HL-60 (cell line): ENCODE results near the gene TBC1D16.
A peak's percentile ranks its signal among the peaks of the same experiment; 100 is the strongest.

Experiments
- DNase-seq, 2 experiments: peaks; one replicate each; pipeline ENCODE4 v3.0.0-alpha.2; 2010 to 2020; ENCODE audit warnings: low read depth in 1 of 2, low spot score in 1 of 2
- H3K27ac ChIP-seq: fragments of 250-450 bp; sonication (Bioruptor Pico); replicated peaks from 2 replicates; pipeline ENCODE4 v1.5.1; 2020; ENCODE audit warnings: mild to moderate bottlenecking, moderate library complexity
- H3K27me3 ChIP-seq: fragments of 250-450 bp; sonication (Bioruptor Pico); 2 replicates; pipeline ENCODE4 v1.5.1; 2021; ENCODE audit warnings: mild to moderate bottlenecking, moderate library complexity; ENCODE audit not compliant: insufficient read depth, poor library complexity, severe bottlenecking
- H3K4me3 ChIP-seq: replicated peaks from 2 replicates; pipeline ENCODE4 v1.5.1; 2011; ENCODE audit warnings: mild to moderate bottlenecking, control low read depth, low read length; ENCODE audit not compliant: insufficient read depth
- GABPA ChIP-seq: IDR thresholded peaks from 2 replicates; pipeline ENCODE4 v1.6.1; 2012; ENCODE audit warnings: low read depth
- POLR2AphosphoS5 ChIP-seq: IDR thresholded peaks from 2 replicates; pipeline ENCODE4 v1.6.1; 2012; ENCODE audit warnings: low read depth
- SPI1 ChIP-seq: IDR thresholded peaks from 2 replicates; pipeline ENCODE4 v1.6.1; 2012; ENCODE audit warnings: low read depth, mild to moderate bottlenecking, borderline replicate concordance
- TF ChIP-seq, protein P1 (sequence below): IDR thresholded peaks from 2 replicates; pipeline ENCODE4 v1.6.1; 2012; ENCODE audit warnings: low read depth; ENCODE audit not compliant: insufficient replicate concordance
- TF ChIP-seq, protein P2 (sequence below): IDR thresholded peaks from one replicate; pipeline ENCODE4 v1.5.1; 2011; ENCODE audit warnings: low read length, control low read depth, inconsistent platforms; ENCODE audit not compliant: insufficient read depth

Gene TBC1D16

DNA sequence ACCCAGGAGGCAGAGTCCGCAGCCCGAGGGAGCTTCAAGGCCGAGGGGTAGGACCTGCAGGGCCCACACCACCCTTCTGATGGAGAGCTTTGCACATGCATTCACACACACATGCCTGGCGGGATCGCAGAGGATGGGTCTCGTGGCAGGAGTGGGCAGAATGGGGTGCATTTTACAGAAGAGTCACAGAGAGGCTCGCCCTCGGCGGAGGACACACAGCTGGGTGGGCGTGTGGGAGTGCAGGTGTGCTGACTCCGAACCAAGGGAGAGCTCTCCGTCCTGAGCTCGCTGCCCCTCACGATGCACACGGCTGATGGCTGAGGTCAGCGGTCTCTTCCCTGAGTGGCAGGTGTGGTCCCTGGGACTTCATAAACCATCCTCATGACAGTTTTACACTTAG lies 99.6 kb downstream of the TBC1D16 start:
- TF ChIP-seq, protein P1, sequence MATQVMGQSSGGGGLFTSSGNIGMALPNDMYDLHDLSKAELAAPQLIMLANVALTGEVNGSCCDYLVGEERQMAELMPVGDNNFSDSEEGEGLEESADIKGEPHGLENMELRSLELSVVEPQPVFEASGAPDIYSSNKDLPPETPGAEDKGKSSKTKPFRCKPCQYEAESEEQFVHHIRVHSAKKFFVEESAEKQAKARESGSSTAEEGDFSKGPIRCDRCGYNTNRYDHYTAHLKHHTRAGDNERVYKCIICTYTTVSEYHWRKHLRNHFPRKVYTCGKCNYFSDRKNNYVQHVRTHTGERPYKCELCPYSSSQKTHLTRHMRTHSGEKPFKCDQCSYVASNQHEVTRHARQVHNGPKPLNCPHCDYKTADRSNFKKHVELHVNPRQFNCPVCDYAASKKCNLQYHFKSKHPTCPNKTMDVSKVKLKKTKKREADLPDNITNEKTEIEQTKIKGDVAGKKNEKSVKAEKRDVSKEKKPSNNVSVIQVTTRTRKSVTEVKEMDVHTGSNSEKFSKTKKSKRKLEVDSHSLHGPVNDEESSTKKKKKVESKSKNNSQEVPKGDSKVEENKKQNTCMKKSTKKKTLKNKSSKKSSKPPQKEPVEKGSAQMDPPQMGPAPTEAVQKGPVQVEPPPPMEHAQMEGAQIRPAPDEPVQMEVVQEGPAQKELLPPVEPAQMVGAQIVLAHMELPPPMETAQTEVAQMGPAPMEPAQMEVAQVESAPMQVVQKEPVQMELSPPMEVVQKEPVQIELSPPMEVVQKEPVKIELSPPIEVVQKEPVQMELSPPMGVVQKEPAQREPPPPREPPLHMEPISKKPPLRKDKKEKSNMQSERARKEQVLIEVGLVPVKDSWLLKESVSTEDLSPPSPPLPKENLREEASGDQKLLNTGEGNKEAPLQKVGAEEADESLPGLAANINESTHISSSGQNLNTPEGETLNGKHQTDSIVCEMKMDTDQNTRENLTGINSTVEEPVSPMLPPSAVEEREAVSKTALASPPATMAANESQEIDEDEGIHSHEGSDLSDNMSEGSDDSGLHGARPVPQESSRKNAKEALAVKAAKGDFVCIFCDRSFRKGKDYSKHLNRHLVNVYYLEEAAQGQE = no peak
- peaks cover 4% of the 10 kb centered on the region for H3K27me3 ChIP-seq
- DNase-seq = no peak
- no peak overlapping the region for H3K4me3 ChIP-seq
- H3K27ac ChIP-seq = no peak overlapping the region

DNA sequence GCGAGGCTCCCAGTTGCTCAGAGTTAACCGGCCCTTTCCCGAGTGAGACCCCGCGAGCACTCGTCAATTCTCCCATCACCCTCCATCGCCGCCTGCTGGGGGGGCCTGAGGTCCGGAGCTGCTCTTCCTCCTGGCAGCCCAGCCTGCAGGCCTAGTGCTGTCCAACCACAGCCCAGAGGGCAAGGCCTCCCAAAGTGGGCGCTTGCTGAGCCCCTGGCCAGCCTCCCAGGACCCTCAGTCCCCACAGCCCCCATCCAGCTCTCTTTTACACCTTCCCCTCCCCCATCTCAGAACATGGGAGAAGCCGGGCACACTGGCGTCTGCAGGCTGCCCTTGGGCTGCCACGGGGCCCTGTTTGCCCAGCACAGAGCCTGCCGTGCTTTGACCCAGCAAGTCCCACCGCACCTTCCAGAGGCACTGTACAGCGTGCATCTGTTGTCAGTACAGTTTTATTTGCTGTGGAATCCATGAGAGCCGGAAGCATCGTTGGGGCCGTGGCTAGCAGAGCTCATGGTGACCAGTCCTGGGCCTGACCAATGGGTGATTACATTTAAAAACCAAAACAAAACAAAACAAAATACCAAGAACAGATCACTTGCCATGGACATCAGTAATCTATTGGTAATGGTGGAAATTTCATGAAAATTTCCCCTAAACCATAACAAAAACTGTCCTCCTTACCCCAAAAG lies 100.3 kb downstream of the TBC1D16 start:
- TF ChIP-seq, protein P1 = no peak
- TF ChIP-seq SPI1 = no peak
- TF ChIP-seq, protein P2, sequence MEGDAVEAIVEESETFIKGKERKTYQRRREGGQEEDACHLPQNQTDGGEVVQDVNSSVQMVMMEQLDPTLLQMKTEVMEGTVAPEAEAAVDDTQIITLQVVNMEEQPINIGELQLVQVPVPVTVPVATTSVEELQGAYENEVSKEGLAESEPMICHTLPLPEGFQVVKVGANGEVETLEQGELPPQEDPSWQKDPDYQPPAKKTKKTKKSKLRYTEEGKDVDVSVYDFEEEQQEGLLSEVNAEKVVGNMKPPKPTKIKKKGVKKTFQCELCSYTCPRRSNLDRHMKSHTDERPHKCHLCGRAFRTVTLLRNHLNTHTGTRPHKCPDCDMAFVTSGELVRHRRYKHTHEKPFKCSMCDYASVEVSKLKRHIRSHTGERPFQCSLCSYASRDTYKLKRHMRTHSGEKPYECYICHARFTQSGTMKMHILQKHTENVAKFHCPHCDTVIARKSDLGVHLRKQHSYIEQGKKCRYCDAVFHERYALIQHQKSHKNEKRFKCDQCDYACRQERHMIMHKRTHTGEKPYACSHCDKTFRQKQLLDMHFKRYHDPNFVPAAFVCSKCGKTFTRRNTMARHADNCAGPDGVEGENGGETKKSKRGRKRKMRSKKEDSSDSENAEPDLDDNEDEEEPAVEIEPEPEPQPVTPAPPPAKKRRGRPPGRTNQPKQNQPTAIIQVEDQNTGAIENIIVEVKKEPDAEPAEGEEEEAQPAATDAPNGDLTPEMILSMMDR = no peak
- TF ChIP-seq POLR2AphosphoS5 = no peak
- no peak for TF ChIP-seq GABPA
- no peak for DNase-seq
- H3K27me3 ChIP-seq = peaks cover 4% of the 10 kb centered on the region
- H3K27ac ChIP-seq = no peak overlapping the region
- H3K4me3 ChIP-seq = no peak overlapping the region

DNA sequence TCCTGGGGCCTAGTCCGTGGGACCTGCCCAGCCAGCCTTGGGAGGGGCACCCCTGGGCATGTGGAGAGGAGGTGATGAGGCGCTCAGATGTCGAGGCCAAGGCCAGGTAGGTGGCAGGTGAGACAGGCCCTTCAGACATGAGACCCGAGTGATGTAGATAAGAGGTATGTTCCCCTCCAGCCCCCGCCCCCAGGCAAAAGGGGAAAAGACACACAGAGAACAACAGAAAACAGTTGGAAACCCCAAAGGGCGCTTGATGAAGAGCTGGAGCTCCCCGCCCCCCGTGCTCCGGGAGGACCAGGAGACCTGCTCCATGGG lies 101.1 kb downstream of the TBC1D16 start:
- no peak for TF ChIP-seq SPI1
- no peak for TF ChIP-seq GABPA
- TF ChIP-seq, protein P2 = no peak
- no peak for TF ChIP-seq POLR2AphosphoS5
- Histone ChIP-seq H3K27ac (no peak overlapping the region), H3K4me3 (no peak overlapping the region), H3K27me3 (peaks cover 8% of the 10 kb centered on the region)
- no peak for DNase-seq

DNA sequence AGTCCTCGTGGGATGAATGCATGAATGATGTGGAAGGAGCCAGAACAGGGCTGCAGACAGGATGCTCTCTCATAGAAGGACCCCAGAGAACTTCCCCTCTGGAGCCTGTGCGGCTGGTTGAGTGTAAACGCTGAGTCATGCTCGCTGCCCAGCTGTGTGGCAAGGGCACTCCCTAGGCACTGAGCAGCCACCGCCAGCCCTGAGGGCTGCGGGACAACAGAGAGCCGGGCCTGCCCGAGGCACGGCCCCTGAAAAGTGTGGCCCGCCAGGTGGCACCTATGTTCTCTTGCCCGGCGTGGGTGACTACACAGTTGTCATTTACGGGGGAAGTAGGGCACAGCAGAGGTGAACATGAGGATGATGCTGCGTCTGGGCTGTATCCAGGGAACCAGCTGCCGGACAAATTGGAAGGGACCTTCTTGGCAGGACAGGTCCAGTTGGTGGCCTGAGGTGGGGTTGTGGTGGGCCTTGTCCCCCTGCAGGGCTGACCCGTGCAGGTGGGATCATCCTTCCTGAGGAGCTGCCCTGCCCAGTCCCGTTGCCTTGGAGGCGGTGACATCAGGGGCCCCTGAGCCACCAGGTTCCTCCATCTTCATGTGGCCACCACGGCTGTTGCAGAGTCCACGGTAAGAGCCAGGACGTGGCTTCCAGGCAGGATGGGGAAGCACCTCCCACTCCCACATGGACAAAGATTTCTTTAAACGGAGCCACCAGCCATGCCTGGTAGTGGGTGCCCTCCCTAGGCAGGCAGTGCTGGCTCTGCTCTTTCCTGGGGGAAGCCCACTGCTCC lies 101.6 kb downstream of the TBC1D16 start:
- no peak overlapping the region for H3K4me3 ChIP-seq
- TF ChIP-seq, protein P2 = no peak
- TF ChIP-seq SPI1 = peak; percentile 56; the same call in 1 of the 2 replicates
- TF ChIP-seq, protein P1 = no peak
- no peak for TF ChIP-seq POLR2AphosphoS5
- TF ChIP-seq GABPA = no peak
- no peak overlapping the region for H3K27ac ChIP-seq
- DNase-seq = peak; percentile 65 to 88
- H3K27me3 ChIP-seq = peaks cover 8% of the 10 kb centered on the region
